GM18858 (cell line): Measurements from ENCODE around the gene TMEM100.

ENCODE experiments used
- ATAC-seq: cut with Tn5 transposase; IDR thresholded peaks from one replicate; pipeline ENCODE4 v1.9.1; 2021; ENCODE audit not compliant: unreplicated experiment

TMEM100 gene

GRCh38 chr17:55745258-55745657 lies 22.6 kb upstream of the TMEM100 start:
- no peak for ATAC-seq

- ATAC-seq = peak; percentile 19
Observed at GRCh38 chr17:55743103-55743679, 20.5 kb upstream of the TMEM100 start.

GRCh38 chr17:55742272-55743102 lies 19.8 kb upstream of the TMEM100 start:
- ATAC-seq = peak; percentile 91

- ATAC-seq = no peak
Observed at GRCh38 chr17:55741356-55741700, 18.7 kb upstream of the TMEM100 start.

- no peak for ATAC-seq
Observed at GRCh38 chr17:55740511-55741355, 18.1 kb upstream of the TMEM100 start.

- no peak for ATAC-seq
Observed at GRCh38 chr17:55737976-55738501, 15.4 kb upstream of the TMEM100 start.

- no peak for ATAC-seq
Observed at GRCh38 chr17:55735731-55736405, 13.2 kb upstream of the TMEM100 start.

GRCh38 chr17:55734128-55734781 lies 11.6 kb upstream of the TMEM100 start:
- peak; percentile 69 for ATAC-seq

- ATAC-seq = no peak
Observed at GRCh38 chr17:55731586-55732250, 9.1 kb upstream of the TMEM100 start.

GRCh38 chr17:55730808-55731207 lies 8.1 kb upstream of the TMEM100 start:
- no peak for ATAC-seq

GRCh38 chr17:55730380-55730779 lies 7.7 kb upstream of the TMEM100 start:
- no peak for ATAC-seq

GRCh38 chr17:55729484-55729883 lies 6.8 kb upstream of the TMEM100 start:
- ATAC-seq = no peak

GRCh38 chr17:55728833-55729232 lies 6.2 kb upstream of the TMEM100 start:
- no peak for ATAC-seq

GRCh38 chr17:55728361-55728760 lies 5.7 kb upstream of the TMEM100 start:
- ATAC-seq = no peak

GRCh38 chr17:55727920-55728319 lies 5.3 kb upstream of the TMEM100 start:
- ATAC-seq = no peak

- no peak for ATAC-seq
Observed at GRCh38 chr17:55727275-55727674, 4.6 kb upstream of the TMEM100 start.

GRCh38 chr17:55726440-55726839 lies 3.8 kb upstream of the TMEM100 start:
- ATAC-seq = no peak

GRCh38 chr17:55723488-55723848 lies 804 bp upstream of the TMEM100 start:
- ATAC-seq = no peak

- no peak for ATAC-seq
Observed at GRCh38 chr17:55722016-55722736, 488 bp downstream of the TMEM100 start.
